Measurements from ENCODE around the gene SMAP2. TPM values are rescaled to one million over a fixed set of nuclear protein-coding genes. Genes with fewer than 3 reads are reported as not detected.

Gene SMAP2
- total and polyA plus RNA-seq, 10 of the 15 experiments (the other 5 are each of a cell fraction or from before 2014, with no cell fraction given), result 33.4 to 177 (median 105) TPM

DNA sequence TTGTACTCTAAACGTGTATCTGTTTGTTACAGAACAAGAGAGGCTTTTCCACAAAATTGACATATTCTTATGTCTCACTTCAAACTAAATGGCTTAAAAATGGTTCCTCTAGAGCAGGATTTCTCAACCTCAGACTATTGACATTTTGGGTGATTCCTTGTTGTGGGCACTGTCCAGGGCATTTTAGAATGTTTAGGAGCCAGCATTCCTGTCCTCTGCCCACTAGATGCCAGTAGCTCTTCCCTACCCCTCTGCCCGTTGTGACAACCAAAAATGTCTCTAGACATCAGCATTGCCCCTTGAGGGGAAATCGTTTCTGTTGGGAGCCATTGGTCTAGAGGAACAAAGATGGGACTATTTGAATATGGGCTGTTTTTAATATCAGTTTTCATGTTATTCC, 17.3 kb downstream of the SMAP2 start:
- CTCF ChIA-PET, result interaction anchor here (1.2 to 18.7 kb wide), 5 partner anchors 10 to 76 kb away, joined by 3 to 271 read pairs (median 5); partner anchors contain the start of gene SMAP2
- in situ Hi-C loops (cut with MboI), result no loop called here
- Histone ChIP-seq H3K27ac (ENCODE audit: control insufficient read depth, insufficient read depth) (peak overlapping the region; percentile 56; the same call in 1 of the 2 replicates), H3K4me2 (ENCODE audit: control insufficient read depth, insufficient read depth) (no peak overlapping the region), H2AFZ (ENCODE audit: control insufficient read depth, low read depth, low read length) (no peak overlapping the region), H3K9me3 (replicated peaks; ENCODE audit: control insufficient read depth, insufficient read depth, low read length) (no peaks in the 10 kb centered on the region), H3K36me3 (ENCODE audit: control insufficient read depth in 2 of 2, insufficient read depth in 2 of 2, low read length in 1 of 2) (peaks cover 2 to 8% of the 10 kb centered on the region in 2 experiments; a peak in 3 of 4 replicates), H3K4me3 (no peak overlapping the region), H3K79me2 (ENCODE audit: control insufficient read depth, insufficient read depth, low read length) (peaks cover 97% of the 10 kb centered on the region), H4K20me1 (ENCODE audit: control insufficient read depth, insufficient read depth) (no peaks in the 10 kb centered on the region; the same call in 1 of the 2 replicates), H3K27me3 (replicated peaks in 1 of 2; ENCODE audit: control insufficient read depth in 2 of 2, insufficient read depth in 2 of 2, low read length in 1 of 2) (no peaks in the 10 kb centered on the region), H3K4me1 (ENCODE audit: control insufficient read depth, insufficient read depth, low read length) (peaks cover 72% of the 10 kb centered on the region), H3K9ac (ENCODE audit: control insufficient read depth, insufficient read depth, low read length) (no peak overlapping the region)
- 35% methylated on average over 3 of the region's 3 CpGs for WGBS (ENCODE audit: insufficient coverage, insufficient replicate concordance, low lambda C conversion rate, missing lambda C conversion rate)
- POLR2A ChIA-PET, result interaction anchor here (0.5 to 15.7 kb wide), 4 partner anchors 8 to 238 kb away, joined by 5 to 243 read pairs (median 29); no protein-coding TSS in a partner anchor
- FAIRE-seq, result no peak
- RAD21 ChIA-PET (ENCODE audit: unreplicated experiment), result interaction anchor here (0.8 to 12.1 kb wide), 9 partner anchors 8 to 52 kb away, joined by 3 to 189 read pairs (median 5); partner anchors contain the start of gene SMAP2
- SMC1A ChIA-PET (ENCODE audit: uncharacterized antibody, unreplicated experiment), result interaction anchor here (0.9 to 18.1 kb wide), 7 partner anchors 8 to 52 kb away, joined by 3 to 426 read pairs (median 5); partner anchors contain the start of gene SMAP2
- no peak for DNase-seq (ENCODE audit: low read depth, low spot score)
- TF ChIP-seq SUPT20H (IDR thresholded peaks at IDR 0.05; ENCODE audit: borderline replicate concordance, control insufficient read depth, low read depth, low read length) (no peak), NKRF (conservative IDR thresholded peaks at IDR 0.05) (no peak), RUNX3 (IDR thresholded peaks at IDR 0.05; ENCODE audit: low read length) (no peak), POU2F2 (IDR thresholded peaks at IDR 0.05; ENCODE audit: borderline replicate concordance, low read depth, low read length) (no peak), RAD21 (IDR thresholded peaks at IDR 0.05; ENCODE audit: insufficient read depth, low read depth, low read length) (no peak), ESRRA (IDR thresholded peaks at IDR 0.05; ENCODE audit: low read length) (no peak), NBN (IDR thresholded peaks at IDR 0.05) (no peak), CBX3 (IDR thresholded peaks at IDR 0.05; ENCODE audit: borderline replicate concordance, low read depth) (no peak), BRCA1 (IDR thresholded peaks at IDR 0.05; ENCODE audit: low read depth, low read length) (no peak)
- no TSS peak for BruUV-seq (replicated peaks)
- no peak for ATAC-seq
- intact Hi-C loops (cut with micrococcal nuclease; ENCODE audit: unreplicated experiment), result no loop called here

Measured in GM12878 (cell line).